MM.1S (cell line): ENCODE results near the gene PDK1.
"Not testable (repeated sequence)": the region's sequence is repeated elsewhere in the genome, so short reads cannot be mapped to it uniquely, and the experiment has no call there.

Experiments used
- DNase-seq: peaks from one replicate; pipeline ENCODE4 v3.0.0-alpha.2; 2015
- H2AFZ ChIP-seq: fragments of 300-600 bp; sonication (generic); 2 replicates; pipeline ENCODE4 v1.6.0; 2016; ENCODE audit warnings: antibody characterized with exemption, low read length
- H3F3A ChIP-seq: fragments of 300-600 bp; sonication (generic); 2 replicates; pipeline ENCODE4 v1.6.1; 2016; ENCODE audit warnings: mild to moderate bottlenecking, antibody characterized with exemption, low read length, moderate library complexity, mixed read lengths; ENCODE audit not compliant: insufficient read depth
- H3K27ac ChIP-seq: fragments of 300-600 bp; sonication (generic); 2 replicates; pipeline ENCODE4 v1.5.1; 2016; ENCODE audit warnings: mild to moderate bottlenecking, low read length
- H3K27me3 ChIP-seq: fragments of 300-600 bp; sonication (generic); replicated peaks from 2 replicates; pipeline ENCODE4 v1.6.0; 2016; ENCODE audit warnings: low read length; ENCODE audit not compliant: insufficient read depth
- H3K36me3 ChIP-seq: fragments of 300-600 bp; sonication (generic); replicated peaks from 2 replicates; pipeline ENCODE4 v1.6.1; 2016; ENCODE audit warnings: mild to moderate bottlenecking, low read length, mixed read lengths; ENCODE audit not compliant: insufficient read depth
- H3K4me1 ChIP-seq: fragments of 300-600 bp; sonication (generic); 2 replicates; pipeline ENCODE4 v1.6.1; 2016; ENCODE audit warnings: low read length, mixed read lengths
- H3K4me2 ChIP-seq: fragments of 300-600 bp; sonication (generic); 2 replicates; pipeline ENCODE4 v1.6.0; 2016; ENCODE audit warnings: low read depth, low read length
- H3K4me3 ChIP-seq: fragments of 300-600 bp; sonication (generic); 2 replicates; pipeline ENCODE4 v1.5.1; 2016; ENCODE audit warnings: low read length, mixed read lengths
- H3K79me2 ChIP-seq: fragments of 300-600 bp; sonication (generic); 2 replicates; pipeline ENCODE4 v1.6.1; 2016; ENCODE audit warnings: mixed run types, low read length, mixed read lengths
- H3K9ac ChIP-seq: fragments of 300-600 bp; sonication (generic); 2 replicates; pipeline ENCODE4 v1.6.1; 2016; ENCODE audit warnings: low read length, mixed read lengths
- H3K9me2 ChIP-seq: fragments of 300-600 bp; sonication (generic); replicated peaks from 2 replicates; pipeline ENCODE4 v1.6.1; 2016; ENCODE audit warnings: mild to moderate bottlenecking, low read length, mixed read lengths; ENCODE audit not compliant: insufficient read depth
- H3K9me3 ChIP-seq: fragments of 300-600 bp; sonication (generic); replicated peaks from 2 replicates; pipeline ENCODE4 v1.6.1; 2016; ENCODE audit warnings: mild to moderate bottlenecking, low read length, mixed read lengths; ENCODE audit not compliant: insufficient read depth
- H4K20me1 ChIP-seq: fragments of 300-600 bp; sonication (generic); 2 replicates; pipeline ENCODE4 v1.6.1; 2016; ENCODE audit warnings: mild to moderate bottlenecking, low read length, moderate library complexity, mixed read lengths; ENCODE audit not compliant: insufficient read depth
- CTCF ChIP-seq: fragments of 300-600 bp; sonication (generic); IDR thresholded peaks from 2 replicates; pipeline ENCODE4 v1.5.1; 2016; ENCODE audit warnings: antibody characterized with exemption, low read length, mixed read lengths
- EZH2 ChIP-seq: fragments of 300-600 bp; sonication (generic); optimal IDR thresholded peaks from 2 replicates; pipeline ENCODE3; 2017; ENCODE audit warnings: low read depth, mild to moderate bottlenecking, antibody characterized with exemption, low read length, mixed read lengths
- EZH2phosphoT487 ChIP-seq: fragments of 300-600 bp; sonication (generic); IDR thresholded peaks from 2 replicates; pipeline ENCODE4 v1.6.1; 2018; ENCODE audit warnings: antibody characterized with exemption, low read length

The PDK1 gene

GRCh38 chr2:172580544-172580943 lies 24.7 kb downstream of the PDK1 start:
- Histone ChIP-seq H3K9me3 (no peaks in the 10 kb centered on the region), H3F3A (peaks cover 59% of the 10 kb centered on the region), H3K4me2 (peak overlapping the region; percentile 30; the same call in 1 of the 2 replicates), H3K27me3 (no peaks in the 10 kb centered on the region), H3K4me3 (no peak overlapping the region), H3K9ac (no peak overlapping the region), H3K9me2 (no peaks in the 10 kb centered on the region), H3K4me1 (peaks cover 64% of the 10 kb centered on the region), H2AFZ (no peak overlapping the region), H3K79me2 (peaks cover 97% of the 10 kb centered on the region), H3K36me3 (peaks cover 32% of the 10 kb centered on the region), H4K20me1 (no peaks in the 10 kb centered on the region), H3K27ac (no peak overlapping the region)
- no peak for DNase-seq
- TF ChIP-seq EZH2 (no peak), CTCF (no peak), EZH2phosphoT487 (no peak)

- no peak overlapping the region for H3K4me3 ChIP-seq
- peaks cover 61% of the 10 kb centered on the region for H3K4me1 ChIP-seq
- peaks cover 49% of the 10 kb centered on the region for H3F3A ChIP-seq
- H3K36me3 ChIP-seq = peaks cover 36% of the 10 kb centered on the region
- H4K20me1 ChIP-seq = no peaks in the 10 kb centered on the region
- peak overlapping the region; percentile 24; the same call in 1 of the 2 replicates for H3K27ac ChIP-seq
- DNase-seq = no peak
- no peak overlapping the region for H3K4me2 ChIP-seq
- H3K9me3 ChIP-seq = no peaks in the 10 kb centered on the region
- H3K9me2 ChIP-seq = no peaks in the 10 kb centered on the region
- H3K9ac ChIP-seq = no peak overlapping the region
- TF ChIP-seq EZH2 (no peak), CTCF (no peak), EZH2phosphoT487 (no peak)
- H3K27me3 ChIP-seq = no peaks in the 10 kb centered on the region
- no peak overlapping the region for H2AFZ ChIP-seq
- H3K79me2 ChIP-seq = peaks cover 98% of the 10 kb centered on the region
These were observed 26.8 kb downstream of the PDK1 start for GRCh38 chr2:172582656-172583055.

- no peak for DNase-seq
- H3K9me2 ChIP-seq = no peaks in the 10 kb centered on the region
- no peaks in the 10 kb centered on the region for H3K27me3 ChIP-seq
- H3K9ac ChIP-seq = no peak overlapping the region
- peaks cover 97% of the 10 kb centered on the region for H3K79me2 ChIP-seq
- no peak overlapping the region for H3K27ac ChIP-seq
- peaks cover 30% of the 10 kb centered on the region for H3F3A ChIP-seq
- no peak overlapping the region for H3K4me2 ChIP-seq
- H3K4me1 ChIP-seq = peaks cover 33% of the 10 kb centered on the region
- peaks cover 46% of the 10 kb centered on the region for H3K36me3 ChIP-seq
- no peak overlapping the region for H3K4me3 ChIP-seq
- no peaks in the 10 kb centered on the region for H3K9me3 ChIP-seq
- no peaks in the 10 kb centered on the region for H4K20me1 ChIP-seq
- TF ChIP-seq EZH2phosphoT487 (no peak), CTCF (no peak), EZH2 (no peak)
- H2AFZ ChIP-seq = no peak overlapping the region
These were observed 30.5 kb downstream of the PDK1 start for GRCh38 chr2:172586245-172586891.

GRCh38 chr2:172587231-172587630 lies 31.3 kb downstream of the PDK1 start:
- H3K27ac ChIP-seq, DNase-seq, H3K9me2 ChIP-seq, H3K9ac ChIP-seq, H3K4me2 ChIP-seq, H3K9me3 ChIP-seq, H3K27me3 ChIP-seq, H3K4me3 ChIP-seq, H4K20me1 ChIP-seq, H2AFZ ChIP-seq: not testable (repeated sequence)
- peaks cover 27% of the 10 kb centered on the region for H3F3A ChIP-seq
- peaks cover 25% of the 10 kb centered on the region for H3K4me1 ChIP-seq
- peaks cover 90% of the 10 kb centered on the region for H3K79me2 ChIP-seq
- peaks cover 46% of the 10 kb centered on the region for H3K36me3 ChIP-seq
